Smooth muscle cell (in vitro differentiated cells): ENCODE data around the gene SLC25A22. TPM values are rescaled to one million over a fixed set of nuclear protein-coding genes. Genes with fewer than 3 reads are reported as not detected.

ENCODE experiments used
- DNase-seq: peaks from one replicate; lab custom pipeline; 2025; ENCODE audit not compliant: unreplicated experiment; lab: John Stamatoyannopoulos, UW
- H2AFZ ChIP-seq: fragments of 200-600 bp; sonication (generic); 2 replicates; pipeline ENCODE4 v1.6.0; 2016; ENCODE audit warnings: antibody characterized with exemption, low read depth, mild to moderate bottlenecking
- H3F3A ChIP-seq: fragments of 200-600 bp; sonication (generic); 2 replicates; pipeline ENCODE4 v1.6.0; 2017; ENCODE audit warnings: antibody characterized with exemption, low read depth
- H3K27ac ChIP-seq: fragments of 200-600 bp; sonication (generic); 2 replicates; pipeline ENCODE4 v1.5.1; 2016; ENCODE audit warnings: low read depth, mild to moderate bottlenecking
- H3K27me3 ChIP-seq: fragments of 200-600 bp; sonication (generic); 2 replicates; pipeline ENCODE4 v1.6.1; 2016; ENCODE audit warnings: low read depth, mild to moderate bottlenecking
- H3K36me3 ChIP-seq: fragments of 200-600 bp; sonication (generic); 2 replicates; pipeline ENCODE4 v1.5.1; 2016; ENCODE audit warnings: low read depth
- H3K4me1 ChIP-seq: fragments of 200-600 bp; sonication (generic); 2 replicates; pipeline ENCODE4 v1.5.1; 2016; ENCODE audit warnings: low read depth
- H3K4me2 ChIP-seq: fragments of 200-600 bp; sonication (generic); 2 replicates; pipeline ENCODE4 v1.6.0; 2016; ENCODE audit warnings: mild to moderate bottlenecking
- H3K4me3 ChIP-seq: fragments of 200-600 bp; sonication (generic); 2 replicates; pipeline ENCODE4 v1.5.1; 2016; ENCODE audit warnings: mild to moderate bottlenecking
- H3K79me2 ChIP-seq: fragments of 200-600 bp; sonication (generic); 2 replicates; pipeline ENCODE4 v1.6.0; 2016; ENCODE audit warnings: low read depth, mild to moderate bottlenecking
- H3K9ac ChIP-seq: fragments of 200-600 bp; sonication (generic); 2 replicates; pipeline ENCODE4 v1.6.0; 2016; ENCODE audit warnings: low read depth
- H3K9me3 ChIP-seq: fragments of 200-600 bp; sonication (generic); replicated peaks from 2 replicates; pipeline ENCODE4 v1.5.1; 2016; ENCODE audit warnings: low read depth
- H4K20me1 ChIP-seq: fragments of 200-600 bp; sonication (generic); 2 replicates; pipeline ENCODE4 v1.6.0; 2016; ENCODE audit warnings: low read depth
- CTCF ChIP-seq: fragments of 200-600 bp; sonication (generic); IDR thresholded peaks from 2 replicates; pipeline ENCODE4 v1.5.1; 2017; ENCODE audit warnings: borderline replicate concordance, mild to moderate bottlenecking, antibody characterized with exemption; ENCODE audit not compliant: insufficient read depth, poor library complexity, severe bottlenecking
- WGBS: methylation state at CpG from one replicate; pipeline ENCODE4 v1.1.7; 2016; ENCODE audit warnings: low lambda C conversion rate; 5-methylcytosine and 5-hydroxymethylcytosine counted together
- polyA plus RNA-seq: library from polyadenylated mRNA; unstranded; fragments of >200 nt; fragmentation: Nextera tagmentation; extraction: Ambion mirVana; gene quantifications from 2 replicates; pipeline ENCODE4 v1.2.1, GENCODE V29; 2016
- total RNA-seq: library from RNA; depleted of rRNA; stranded (reverse); fragments of >200 nt; gene quantifications from 2 replicates; pipeline ENCODE4 v1.2.3, GENCODE V29; 2014

SLC25A22 gene
- 6.9 and 7.0 TPM in 2 replicates for total RNA-seq
- 19.5 and 25.2 TPM in 2 replicates for polyA plus RNA-seq

DNA sequence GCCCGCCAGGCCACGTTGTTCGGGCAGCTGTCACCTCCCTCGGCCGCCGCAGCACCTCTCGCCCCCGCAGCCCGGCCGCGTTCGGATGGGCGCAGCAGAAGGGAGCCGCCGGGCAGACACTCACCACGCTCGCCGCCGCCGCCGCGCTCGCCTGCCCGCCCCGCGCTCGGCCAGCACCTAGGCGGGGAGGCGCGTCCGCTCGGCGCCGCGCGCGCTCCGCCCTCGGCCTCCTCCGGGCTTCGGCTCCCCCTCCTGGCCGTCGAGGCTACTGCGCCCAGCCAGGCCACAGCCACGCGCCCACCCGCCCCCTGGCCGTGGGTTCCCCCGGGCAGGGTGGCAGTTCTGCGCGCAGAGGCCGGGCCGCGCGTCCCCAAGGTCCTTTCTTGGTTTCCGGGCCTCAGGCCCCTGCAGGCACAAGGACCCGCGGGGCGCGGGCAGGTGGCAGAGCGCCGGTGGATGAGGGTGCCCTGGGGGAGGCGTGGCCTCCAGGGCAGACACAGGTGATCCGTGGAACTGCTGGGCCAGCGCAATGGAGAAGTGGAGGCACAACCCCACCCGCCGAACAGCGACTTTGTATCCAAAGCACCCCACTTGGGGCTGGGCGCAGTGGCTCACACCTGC, at the start of gene SLC25A22:
SLC25A22 (minus strand) TSS at position 189 of the 621 bp plus-strand sequence. CDS start 3,275 bp downstream, outside the sequence.
- WGBS = 29% methylated on average over 9 of the region's 69 CpGs
- no peaks in the 10 kb centered on the region for H3K27me3 ChIP-seq
- H3K36me3 ChIP-seq = no peaks in the 10 kb centered on the region
- H4K20me1 ChIP-seq = peaks cover 18% of the 10 kb centered on the region
- peaks cover 4% of the 10 kb centered on the region for H3F3A ChIP-seq
- H3K4me1 ChIP-seq = peaks cover 16% of the 10 kb centered on the region
- peak within 1 kb of the TSS; percentile 70 for H3K4me3 ChIP-seq
- no peak within 1 kb of the TSS for H2AFZ ChIP-seq
- H3K9me3 ChIP-seq = no peaks in the 10 kb centered on the region
- no peaks in the 10 kb centered on the region for H3K79me2 ChIP-seq
- peak within 1 kb of the TSS; percentile 98 for H3K4me2 ChIP-seq
- H3K27ac ChIP-seq = peak within 1 kb of the TSS; percentile 83
- peak; percentile 71 for TF ChIP-seq CTCF
- peak within 1 kb of the TSS; percentile 84 for H3K9ac ChIP-seq
- peak; percentile 68 for DNase-seq

DNA sequence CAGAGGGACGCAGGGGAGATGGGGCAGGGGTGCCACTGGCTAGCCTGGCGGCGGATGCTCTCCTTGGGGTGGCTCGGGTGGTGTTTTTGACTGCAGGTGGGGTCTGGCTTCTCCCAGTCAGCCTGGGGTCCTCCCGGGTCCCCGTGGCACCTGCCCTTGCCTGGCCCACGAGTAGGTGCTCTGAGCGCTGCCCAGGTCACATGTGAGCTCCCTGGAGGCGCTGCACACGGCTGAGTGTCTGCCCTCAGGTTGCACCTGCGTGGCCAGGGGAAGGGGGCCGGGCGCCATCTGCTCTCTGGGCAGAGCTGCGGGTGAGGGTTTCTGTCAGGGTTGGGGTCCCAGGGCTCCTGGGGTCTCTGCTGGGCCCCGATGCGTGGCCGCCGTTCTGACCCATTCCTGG, 49.8 kb upstream of the SLC25A22 start:
- Histone ChIP-seq H3F3A (no peaks in the 10 kb centered on the region), H3K36me3 (no peaks in the 10 kb centered on the region), H3K27me3 (peaks cover 19% of the 10 kb centered on the region), H3K27ac (no peak overlapping the region), H2AFZ (no peak overlapping the region), H3K9me3 (no peaks in the 10 kb centered on the region), H4K20me1 (peaks cover 79% of the 10 kb centered on the region), H3K9ac (no peak overlapping the region), H3K4me3 (no peak overlapping the region), H3K79me2 (no peaks in the 10 kb centered on the region), H3K4me2 (no peak overlapping the region), H3K4me1 (peaks cover 31% of the 10 kb centered on the region)
- no peak for DNase-seq
- 90% methylated on average over 18 of the region's 18 CpGs for WGBS
- TF ChIP-seq CTCF = no peak

- H3K27me3 ChIP-seq = peaks cover 19% of the 10 kb centered on the region
- no peak for DNase-seq
- peaks cover 73% of the 10 kb centered on the region for H4K20me1 ChIP-seq
- no peak overlapping the region for H3K9ac ChIP-seq
- no peak overlapping the region for H2AFZ ChIP-seq
- H3K4me2 ChIP-seq = no peak overlapping the region
- no peak overlapping the region for H3K4me3 ChIP-seq
- H3K4me1 ChIP-seq = peaks cover 31% of the 10 kb centered on the region
- no peak for TF ChIP-seq CTCF
- no peaks in the 10 kb centered on the region for H3K9me3 ChIP-seq
- H3K36me3 ChIP-seq = no peaks in the 10 kb centered on the region
- 78% methylated on average over 11 of the region's 11 CpGs for WGBS
- H3K27ac ChIP-seq = no peak overlapping the region
- peaks cover 8% of the 10 kb centered on the region for H3K79me2 ChIP-seq
- H3F3A ChIP-seq = no peaks in the 10 kb centered on the region
These were observed 48.5 kb upstream of the SLC25A22 start for GRCh38 chr11:846496-847098.
